Diencephalon (tissue), 1 donor: ENCODE results near the gene GDE1. TPM values are rescaled to one million over a fixed set of nuclear protein-coding genes. Genes with fewer than 3 reads are reported as not detected.

Experiments used
- total RNA-seq: library from RNA; depleted of rRNA; stranded (reverse); fragments of >200 nt; gene quantifications from one replicate; pipeline ENCODE4 v1.2.3, GENCODE V29; 2014

The GDE1 gene, protein sequence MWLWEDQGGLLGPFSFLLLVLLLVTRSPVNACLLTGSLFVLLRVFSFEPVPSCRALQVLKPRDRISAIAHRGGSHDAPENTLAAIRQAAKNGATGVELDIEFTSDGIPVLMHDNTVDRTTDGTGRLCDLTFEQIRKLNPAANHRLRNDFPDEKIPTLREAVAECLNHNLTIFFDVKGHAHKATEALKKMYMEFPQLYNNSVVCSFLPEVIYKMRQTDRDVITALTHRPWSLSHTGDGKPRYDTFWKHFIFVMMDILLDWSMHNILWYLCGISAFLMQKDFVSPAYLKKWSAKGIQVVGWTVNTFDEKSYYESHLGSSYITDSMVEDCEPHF
- 62.1 TPM for total RNA-seq

DNA sequence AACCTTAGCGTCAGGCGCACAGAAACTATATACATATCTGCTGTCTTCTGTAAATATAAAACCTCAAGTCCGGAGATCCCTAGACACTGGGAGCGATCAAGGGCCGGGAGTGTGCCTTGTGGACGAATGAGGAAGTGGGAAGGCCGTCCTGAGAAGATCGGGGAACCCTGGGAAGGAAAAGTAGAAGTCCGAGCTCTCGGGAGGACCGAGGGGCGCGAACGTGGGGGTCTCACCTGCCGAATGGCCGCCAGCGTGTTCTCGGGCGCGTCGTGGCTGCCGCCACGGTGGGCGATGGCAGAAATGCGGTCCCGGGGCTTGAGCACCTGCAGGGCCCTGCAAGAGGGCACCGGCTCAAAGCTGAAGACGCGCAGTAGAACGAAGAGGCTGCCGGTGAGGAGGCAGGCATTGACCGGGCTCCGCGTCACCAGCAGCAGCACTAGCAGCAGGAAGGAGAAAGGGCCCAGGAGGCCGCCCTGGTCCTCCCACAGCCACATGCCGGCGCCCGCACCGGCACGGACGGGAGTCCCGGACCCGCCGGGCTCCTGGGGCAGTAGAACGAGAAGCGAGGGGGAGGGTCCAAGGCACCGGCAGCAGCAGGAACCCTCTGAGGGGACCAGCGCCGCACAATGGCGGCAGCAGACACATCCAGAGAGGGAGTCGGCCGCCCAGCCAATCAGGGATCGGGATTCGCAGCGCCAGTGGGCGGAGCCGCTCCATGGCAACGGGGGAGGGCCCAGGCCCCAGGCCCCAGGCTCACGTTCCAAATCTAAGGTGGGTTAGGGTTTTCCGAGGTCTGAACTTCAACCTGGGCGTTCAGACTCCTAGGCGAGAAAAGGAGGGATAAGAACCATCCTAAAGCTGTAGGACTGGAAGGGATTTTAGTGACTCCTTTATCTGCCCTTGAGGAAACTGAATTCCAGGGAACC, at the start of gene GDE1:
TSS of gene GDE1 (minus strand) at position 628 of the 926 bp plus-strand sequence. CDS start at position 494, 134 bp downstream.

DNA sequence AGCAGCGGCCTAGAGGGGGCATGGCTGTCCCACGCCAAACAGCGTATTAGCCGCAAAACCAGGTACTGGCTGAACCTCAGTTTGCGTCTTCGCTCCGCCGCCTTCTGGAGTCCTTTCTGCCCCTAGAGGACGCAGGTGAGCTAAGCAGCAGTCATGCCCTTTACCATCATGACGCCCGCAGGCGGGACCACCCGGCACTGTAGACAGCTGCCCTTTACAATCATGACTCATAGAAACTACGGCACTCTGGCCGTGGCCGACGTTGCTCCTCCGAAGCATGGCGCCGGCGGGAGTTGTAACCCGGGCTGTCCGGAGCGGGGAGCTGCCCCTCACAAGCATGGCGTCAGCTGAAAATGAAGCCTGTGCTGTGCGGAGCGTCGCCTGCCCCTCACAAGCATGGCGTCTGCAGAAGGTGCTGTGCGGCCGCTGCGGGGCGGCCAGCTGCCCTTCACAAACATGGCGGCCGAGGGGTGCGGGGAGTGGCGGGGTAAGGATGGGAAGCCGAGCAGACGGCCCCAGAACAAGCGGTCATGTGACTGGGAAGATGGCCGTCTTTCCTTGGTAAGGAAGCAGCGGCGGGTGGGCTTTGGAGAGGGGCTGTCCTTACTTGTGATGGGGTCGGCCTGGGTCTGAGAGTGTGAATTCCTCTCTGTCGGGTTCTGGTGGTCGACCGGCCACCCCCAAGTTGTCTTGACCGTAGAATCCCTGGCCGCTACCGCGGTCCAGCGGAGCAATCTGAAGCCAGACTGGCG, 33.5 kb upstream of the GDE1 start, which contains the start of gene VPS35L:
TSS of gene VPS35L (plus strand) at position 518 of the 752 bp plus-strand sequence. CDS start at position 545, 27 bp downstream.

DNA sequence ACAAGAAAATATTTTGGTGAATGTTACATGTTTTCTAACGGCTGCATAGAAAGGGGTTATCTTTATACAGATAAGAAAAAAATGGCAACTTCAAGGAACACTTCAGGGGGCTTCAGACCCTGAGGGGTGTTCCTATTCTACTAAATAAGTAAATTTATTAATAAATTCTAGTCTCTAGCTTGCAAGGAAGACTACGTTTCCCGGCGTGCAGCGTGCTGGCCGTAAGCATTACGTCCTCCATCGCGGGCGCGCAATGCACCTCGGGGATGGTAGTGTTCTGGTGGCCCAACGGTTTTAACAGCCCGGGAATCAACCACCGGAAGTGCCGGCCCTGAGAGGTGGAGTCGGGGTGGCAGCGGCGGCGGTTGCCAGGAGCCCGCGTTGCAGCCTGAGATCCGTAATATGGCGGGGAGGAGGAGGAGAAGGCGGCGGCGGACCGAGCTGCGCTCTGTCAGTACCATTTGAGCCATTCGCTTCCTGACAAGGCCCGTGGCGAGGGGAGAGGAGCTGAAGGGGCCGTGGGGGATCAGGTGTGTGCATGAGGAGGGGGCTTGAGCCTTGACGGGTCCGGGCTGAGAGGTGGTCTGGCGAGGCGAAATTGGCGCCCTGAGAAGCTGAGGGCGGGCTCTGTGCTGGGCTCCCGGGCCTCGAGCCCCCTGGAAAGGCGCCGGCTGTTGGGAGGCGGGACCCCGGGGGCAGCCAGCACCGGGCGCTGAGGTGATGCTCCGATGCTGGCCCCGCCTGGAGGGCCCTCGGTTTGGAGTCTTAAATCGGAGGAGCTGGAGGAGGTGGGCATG, 1.9 kb upstream of the GDE1 start, which contains the start of gene CCP110:
TSS of gene CCP110 (plus strand) at position 384 of the 797 bp plus-strand sequence. CDS start 3,940 bp downstream, outside the sequence.

Other genes with a start within 250 kb of the GDE1 start
- 2.8 TPM for gene CLEC19A, start 236.4 kb downstream of the GDE1 start, total RNA-seq
- gene TMC5, start 104.2 kb downstream of the GDE1 start, total RNA-seq = 0.69 TPM
- gene CCP110, start 1.8 kb upstream of the GDE1 start, total RNA-seq = 80.3 TPM
- 63.4 TPM for gene VPS35L, start 33.6 kb upstream of the GDE1 start, total RNA-seq
- 18.9 TPM for gene KNOP1, start 196.1 kb upstream of the GDE1 start, total RNA-seq
- 22.1 TPM for gene IQCK, start 196.2 kb upstream of the GDE1 start, total RNA-seq